Upper lobe of left lung (tissue), 6 donors: ENCODE results near the gene RAB3GAP2. TPM values are rescaled to one million over a fixed set of nuclear protein-coding genes. Genes with fewer than 3 reads are reported as not detected.
"Not testable (repeated sequence)": the region's sequence is repeated elsewhere in the genome, so short reads cannot be mapped to it uniquely, and the experiment has no call there.

ENCODE experiments used
- ATAC-seq, 2 donors: fragments of 200-7000 bp; cut with Tn5 transposase; one replicate each; pipeline ENCODE4 v1.9.1; 2022; ENCODE audit warnings: mild to moderate bottlenecking in 2 of 2, moderate library complexity in 2 of 2; ENCODE audit not compliant: low FRiP score in 2 of 2
- DNase-seq, 2 donors: peaks; one replicate each; pipeline ENCODE4 v3.0.0-alpha.2; 2019 to 2020
- H3K27ac ChIP-seq, 4 donors: fragments of 200-600 bp; sonication (generic); one replicate each; pipeline ENCODE4 v1.5.1; 2016 to 2019
- H3K27me3 ChIP-seq, 4 donors: fragments of 200-600 bp; sonication (generic); one replicate each; pipeline ENCODE4 v1.5.1; 2017 to 2019
- H3K36me3 ChIP-seq, 4 donors: fragments of 200-600 bp; sonication (generic); one replicate each; pipeline ENCODE4 v1.5.1; 2016 to 2019
- H3K4me1 ChIP-seq, 4 donors: fragments of 200-600 bp; sonication (generic); one replicate each; pipeline ENCODE4 v1.5.1; 2018 to 2019
- H3K4me3 ChIP-seq, 4 donors: fragments of 200-600 bp; sonication (generic); one replicate each; pipeline ENCODE4 v1.5.1; 2017 to 2019; ENCODE audit warnings: mild to moderate bottlenecking in 2 of 4, moderate library complexity in 1 of 4
- H3K9me3 ChIP-seq, 4 donors: fragments of 200-600 bp; sonication (generic); one replicate each; pipeline ENCODE4 v1.5.1; 2018 to 2019
- EP300 ChIP-seq, 4 donors: sonication (generic); formaldehyde crosslinking; IDR thresholded peaks; one replicate each; pipeline ENCODE4 v1.5.1; 2017; ENCODE audit warnings: antibody characterized with exemption in 4 of 4, control low read depth in 2 of 4
- POLR2A ChIP-seq, 4 donors: fragments of 450-650 bp; IDR thresholded peaks; one replicate each; pipeline ENCODE4 v1.5.1; 2016 to 2017; ENCODE audit warnings: antibody characterized with exemption in 4 of 4, mild to moderate bottlenecking in 2 of 4
- POLR2AphosphoS5 ChIP-seq, 2 donors: sonication (generic); formaldehyde crosslinking; IDR thresholded peaks; one replicate each; pipeline ENCODE4 v1.5.1; 2017; ENCODE audit warnings: antibody characterized with exemption in 2 of 2
- WGBS, 2 donors: methylation state at CpG; one replicate each; pipeline ENCODE4 v1.1.5; 2017 to 2018; 5-methylcytosine and 5-hydroxymethylcytosine counted together
- total RNA-seq, 6 donors: library from RNA; depleted of rRNA in 4 of 6; stranded (reverse); fragments of >200 nt in 4 of 6; gene quantifications; one replicate each; pipeline versions ENCODE4 v1.1.0 to v1.2.1, GENCODE V29; 2016 to 2021
- TF ChIP-seq, protein P1 (sequence below), 6 experiments: fragments of 450-650 bp in 4 of 6; fragments of 200-600 bp in 2 of 6; sonication (generic) in 2 of 6; IDR thresholded peaks; one replicate each; pipeline ENCODE4 v1.5.1; 2016 to 2019; ENCODE audit warnings: antibody characterized with exemption in 6 of 6
- donor health status: DM: no; HTN: no; CAD: no; lungs with moderate emphysema.
- donor health status: DM: no; HTN: yes; CAD: no; lungs with severe emphysema.

RAB3GAP2 gene
- total RNA-seq, 6 donors from 2014 or later, result 9.1 to 35.8 (median 27.1) TPM

DNA sequence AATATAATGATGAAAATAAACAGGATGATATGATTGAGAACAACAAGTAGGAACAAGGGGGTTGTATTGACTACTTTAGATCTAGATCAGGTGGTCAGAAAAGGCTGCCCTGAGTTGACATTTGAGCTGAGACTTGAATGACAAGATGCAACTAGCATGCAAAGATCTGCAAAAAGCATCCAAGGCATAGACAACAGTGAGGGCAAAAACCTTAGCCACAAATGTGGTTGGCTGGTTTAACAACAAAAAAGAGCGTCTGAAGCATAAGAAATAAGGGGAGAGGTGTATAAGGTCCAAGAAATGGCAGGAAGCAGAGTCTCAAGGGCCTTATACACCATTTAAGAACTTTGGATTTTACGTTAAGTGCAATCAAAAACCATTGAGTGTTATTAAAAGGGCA, 3.2 kb downstream of the RAB3GAP2 start:
- no peak overlapping the region for H3K4me3 ChIP-seq
- 77 to 84% methylated on average over 2 of the region's 2 CpGs for WGBS, 2 donors
- peaks cover 0 to 15% (median 7%) of the 10 kb centered on the region in 4 donors for H3K36me3 ChIP-seq
- no peak for TF ChIP-seq EP300 (IDR thresholded peaks at IDR 0.05)
- TF ChIP-seq POLR2AphosphoS5 (IDR thresholded peaks at IDR 0.05), result no peak
- TF ChIP-seq POLR2A (IDR thresholded peaks at IDR 0.05), result no peak
- TF ChIP-seq, protein P1, sequence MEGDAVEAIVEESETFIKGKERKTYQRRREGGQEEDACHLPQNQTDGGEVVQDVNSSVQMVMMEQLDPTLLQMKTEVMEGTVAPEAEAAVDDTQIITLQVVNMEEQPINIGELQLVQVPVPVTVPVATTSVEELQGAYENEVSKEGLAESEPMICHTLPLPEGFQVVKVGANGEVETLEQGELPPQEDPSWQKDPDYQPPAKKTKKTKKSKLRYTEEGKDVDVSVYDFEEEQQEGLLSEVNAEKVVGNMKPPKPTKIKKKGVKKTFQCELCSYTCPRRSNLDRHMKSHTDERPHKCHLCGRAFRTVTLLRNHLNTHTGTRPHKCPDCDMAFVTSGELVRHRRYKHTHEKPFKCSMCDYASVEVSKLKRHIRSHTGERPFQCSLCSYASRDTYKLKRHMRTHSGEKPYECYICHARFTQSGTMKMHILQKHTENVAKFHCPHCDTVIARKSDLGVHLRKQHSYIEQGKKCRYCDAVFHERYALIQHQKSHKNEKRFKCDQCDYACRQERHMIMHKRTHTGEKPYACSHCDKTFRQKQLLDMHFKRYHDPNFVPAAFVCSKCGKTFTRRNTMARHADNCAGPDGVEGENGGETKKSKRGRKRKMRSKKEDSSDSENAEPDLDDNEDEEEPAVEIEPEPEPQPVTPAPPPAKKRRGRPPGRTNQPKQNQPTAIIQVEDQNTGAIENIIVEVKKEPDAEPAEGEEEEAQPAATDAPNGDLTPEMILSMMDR (IDR thresholded peaks at IDR 0.05), result no peak
- DNase-seq (no peak), ATAC-seq (no peak)
- H3K4me1 ChIP-seq, result peaks cover 25 to 35% (median 28%) of the 10 kb centered on the region in 4 donors
- H3K9me3 ChIP-seq, result no peaks in the 10 kb centered on the region
- no peak overlapping the region for H3K27ac ChIP-seq
- H3K27me3 ChIP-seq, result no peaks in the 10 kb centered on the region

DNA sequence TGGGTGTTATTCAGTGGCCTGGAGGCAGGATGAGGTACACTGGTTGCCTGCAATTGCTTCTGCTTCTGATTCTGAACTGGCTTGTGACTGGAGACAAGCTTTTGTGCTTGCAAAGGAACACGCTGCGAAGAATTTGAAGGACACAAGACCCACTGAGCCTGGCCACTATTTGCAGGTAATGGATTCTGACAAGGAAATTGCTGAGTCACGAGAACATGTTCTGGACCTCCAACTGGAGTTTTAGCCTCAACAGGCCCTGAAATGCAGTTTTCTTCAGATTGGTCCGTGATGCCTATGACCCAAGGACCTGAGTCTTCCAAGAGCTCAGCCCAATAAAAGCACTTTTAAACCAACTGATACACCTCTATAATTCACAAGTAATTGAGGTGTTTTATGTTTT, 4.6 kb downstream of the RAB3GAP2 start:
- Histone ChIP-seq H3K4me1 (peaks cover 19 to 29% (median 24%) of the 10 kb centered on the region in 4 donors), H3K27me3 (no peaks in the 10 kb centered on the region), H3K9me3 (no peaks in the 10 kb centered on the region), H3K36me3 (peaks cover 0 to 21% (median 7%) of the 10 kb centered on the region in 4 donors), H3K4me3 (no peak overlapping the region), H3K27ac (no peak overlapping the region)
- TF ChIP-seq EP300 (IDR thresholded peaks at IDR 0.05) (no peak), POLR2AphosphoS5 (IDR thresholded peaks at IDR 0.05) (no peak), POLR2A (IDR thresholded peaks at IDR 0.05) (no peak)
- TF ChIP-seq, protein P1 (IDR thresholded peaks at IDR 0.05), result no peak
- ATAC-seq (no peak), DNase-seq (no peak)
- WGBS, 2 donors, result 97 to 99% methylated on average over 4 of the region's 4 CpGs

DNA sequence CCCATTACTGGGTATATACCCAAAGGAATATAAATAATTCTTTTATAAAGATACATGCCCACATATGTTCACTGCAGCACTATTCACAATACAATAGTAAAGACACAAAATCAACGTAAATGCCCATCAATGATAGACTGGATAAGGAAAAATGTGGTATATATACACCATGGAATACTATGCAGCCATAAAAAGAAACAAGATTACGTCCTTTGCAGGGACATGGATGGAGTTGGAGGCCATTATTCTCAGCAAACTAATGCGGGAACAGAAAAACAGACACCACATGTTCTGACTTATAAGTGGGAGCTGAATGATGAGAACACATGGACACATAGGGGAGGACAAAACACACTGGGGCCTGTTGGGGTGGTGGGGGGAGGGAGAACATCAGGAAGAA, 12.0 kb downstream of the RAB3GAP2 start:
- not testable (repeated sequence) for H3K36me3 ChIP-seq, H3K27me3 ChIP-seq, H3K4me3 ChIP-seq, H3K9me3 ChIP-seq, DNase-seq, H3K4me1 ChIP-seq, ATAC-seq, H3K27ac ChIP-seq
- WGBS, 2 donors, result 96 to 100% methylated on average over 3 of the region's 3 CpGs

DNA sequence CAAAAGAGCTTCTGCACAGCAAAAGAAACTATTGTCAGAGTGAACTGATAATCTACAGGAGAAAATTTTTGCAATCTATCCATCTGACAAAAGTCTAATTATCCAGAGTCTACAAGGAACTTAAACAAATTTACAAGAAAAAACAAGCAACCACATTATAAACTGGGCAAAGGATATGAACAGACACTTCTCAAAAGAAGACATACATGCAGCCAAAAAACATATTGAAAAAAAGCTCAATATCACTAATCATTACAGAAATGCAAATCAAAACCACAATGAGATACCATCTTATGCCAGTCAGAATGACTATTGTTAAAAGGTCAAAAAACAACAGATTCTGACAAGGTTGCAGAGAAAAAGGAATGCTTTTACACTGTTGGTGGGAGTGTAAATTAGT, 12.5 kb downstream of the RAB3GAP2 start:
- H3K27me3 ChIP-seq, H3K36me3 ChIP-seq, ATAC-seq, H3K9me3 ChIP-seq, H3K4me3 ChIP-seq, DNase-seq, H3K27ac ChIP-seq, H3K4me1 ChIP-seq: not testable (repeated sequence)

DNA sequence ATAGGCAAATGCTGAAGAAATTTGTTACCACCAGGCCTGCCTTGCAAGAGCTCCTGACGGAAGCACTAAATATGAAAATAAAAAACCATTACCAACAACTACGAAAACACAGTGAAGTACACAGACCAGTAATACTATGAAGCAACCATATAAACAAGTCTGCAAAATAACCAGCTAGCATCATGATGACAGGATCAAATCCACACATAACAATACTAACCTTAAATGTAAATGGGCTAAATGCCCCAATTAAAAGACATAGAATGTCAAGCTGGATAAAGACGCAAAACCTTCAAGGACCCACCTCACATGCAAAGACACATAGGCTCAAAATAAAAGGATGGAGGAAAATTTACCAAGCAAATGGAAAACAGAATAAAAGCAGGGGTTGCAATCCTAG, 16.1 kb downstream of the RAB3GAP2 start:
- not testable (repeated sequence) for ATAC-seq, H3K9me3 ChIP-seq, H3K4me3 ChIP-seq, H3K27ac ChIP-seq, H3K4me1 ChIP-seq, H3K27me3 ChIP-seq, DNase-seq
- peaks cover 0 to 15% (median 9%) of the 10 kb centered on the region in 4 donors for H3K36me3 ChIP-seq
- WGBS, 2 donors, result 90 to 97% methylated on average over 3 of the region's 3 CpGs

DNA sequence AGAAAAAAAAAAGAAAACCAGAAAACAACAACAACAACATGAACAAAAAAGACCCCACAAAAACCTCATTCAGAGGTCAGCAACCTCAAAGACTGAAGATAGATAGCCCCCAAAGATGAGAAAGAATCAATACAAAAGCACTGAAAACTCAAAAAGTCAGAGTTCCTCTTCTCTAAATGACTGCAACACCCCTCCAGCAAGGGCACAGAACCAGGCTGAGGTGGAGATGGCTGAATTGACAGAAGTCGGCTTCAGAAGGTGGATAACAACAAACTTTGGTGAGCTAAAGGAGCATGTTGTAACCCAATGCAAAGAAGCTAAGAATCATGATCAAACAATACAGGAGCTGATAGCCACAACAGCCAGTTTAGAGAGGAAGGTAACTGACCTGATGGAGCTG, 17.0 kb downstream of the RAB3GAP2 start:
- Histone ChIP-seq H3K9me3 (no peaks in the 10 kb centered on the region), H3K27ac (no peak overlapping the region), H3K4me1 (no peaks in the 10 kb centered on the region), H3K4me3 (no peak overlapping the region), H3K36me3 (peaks cover 0 to 19% (median 9%) of the 10 kb centered on the region in 4 donors), H3K27me3 (no peaks in the 10 kb centered on the region)
- TF ChIP-seq EP300 (IDR thresholded peaks at IDR 0.05) (no peak), POLR2AphosphoS5 (IDR thresholded peaks at IDR 0.05) (no peak), POLR2A (IDR thresholded peaks at IDR 0.05) (no peak)
- TF ChIP-seq, protein P1 (IDR thresholded peaks at IDR 0.05), result no peak
- ATAC-seq (no peak), DNase-seq (no peak)
- WGBS, 2 donors, result 95 to 100% methylated on average over 1 of the region's 1 CpG

DNA sequence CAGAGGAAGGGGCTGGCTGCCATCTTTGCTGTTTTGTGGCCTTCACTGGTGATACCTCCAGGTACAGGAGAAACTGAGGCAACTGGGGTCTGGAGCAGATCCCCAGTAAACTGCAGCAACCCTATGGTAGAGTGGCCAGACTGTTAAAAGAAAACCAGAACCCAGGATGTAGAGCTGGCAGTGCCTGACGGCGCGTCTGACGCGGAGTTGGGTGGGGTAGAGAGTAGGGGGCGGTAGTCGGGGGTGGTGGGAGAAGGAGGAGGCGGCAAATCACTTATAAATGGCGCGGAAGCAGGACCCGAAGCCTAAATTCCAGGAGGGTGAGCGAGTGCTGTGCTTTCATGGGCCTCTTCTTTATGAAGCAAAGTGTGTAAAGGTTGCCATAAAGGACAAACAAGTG, 19.0 kb downstream of the RAB3GAP2 start:
- 98% methylated on average over 12 of the region's 12 CpGs for WGBS, 2 donors
- not testable (repeated sequence) for H3K27ac ChIP-seq, H3K4me1 ChIP-seq, DNase-seq, H3K4me3 ChIP-seq, H3K27me3 ChIP-seq
- ATAC-seq, result peak in 1 of 2 donors; percentile 55
- H3K9me3 ChIP-seq, result peaks cover 9 to 18% (median 15%) of the 10 kb centered on the region in 4 donors
- peaks cover 0 to 27% (median 9%) of the 10 kb centered on the region in 4 donors for H3K36me3 ChIP-seq
